Non-pigmented ciliary epithelial cell (primary cell): Measurements from ENCODE around the gene AOC2.
"Not testable (repeated sequence)": the region's sequence is repeated elsewhere in the genome, so short reads cannot be mapped to it uniquely, and the experiment has no call there.

ENCODE experiments used
- DNase-seq: peaks from one replicate; pipeline ENCODE4 v3.0.0-alpha.2; 2010; ENCODE audit warnings: low read depth

The AOC2 gene

DNA sequence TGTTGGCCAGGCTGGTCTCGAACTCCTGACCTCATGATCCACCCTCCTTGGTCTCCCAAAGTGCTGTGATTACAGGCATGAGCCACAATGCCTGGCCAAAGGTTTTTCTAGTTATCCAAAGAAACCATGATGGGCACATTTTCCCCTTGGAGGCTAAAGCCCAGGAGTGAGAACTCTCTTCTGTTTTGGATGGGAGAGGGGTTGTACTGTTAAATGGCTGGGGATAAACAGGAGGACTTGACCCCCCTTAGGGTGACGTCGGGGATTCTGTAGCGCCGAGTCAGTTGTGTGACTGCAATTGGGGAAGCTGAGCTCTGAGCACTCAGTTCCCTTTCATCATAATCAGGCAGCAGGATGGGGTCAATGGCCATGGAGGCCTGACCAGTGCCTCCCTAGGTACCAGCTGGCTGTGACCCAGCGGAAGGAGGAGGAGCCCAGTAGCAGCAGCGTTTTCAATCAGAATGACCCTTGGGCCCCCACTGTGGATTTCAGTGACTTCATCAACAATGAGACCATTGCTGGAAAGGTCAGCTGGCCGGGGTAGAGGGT lies 10.7 kb downstream of the AOC2 start:
- no peak for DNase-seq

DNA sequence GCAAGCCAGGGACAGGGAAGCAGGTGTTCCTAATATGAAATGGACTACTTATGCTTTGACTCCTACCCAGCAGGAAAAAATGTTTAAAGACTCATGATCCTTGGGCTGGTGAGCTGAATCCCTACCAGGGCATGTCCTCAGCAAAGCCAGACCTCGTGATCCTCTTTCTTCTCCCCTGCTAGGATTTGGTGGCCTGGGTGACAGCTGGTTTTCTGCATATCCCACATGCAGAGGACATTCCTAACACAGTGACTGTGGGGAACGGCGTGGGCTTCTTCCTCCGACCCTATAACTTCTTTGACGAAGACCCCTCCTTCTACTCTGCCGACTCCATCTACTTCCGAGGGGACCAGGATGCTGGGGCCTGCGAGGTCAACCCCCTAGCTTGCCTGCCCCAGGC lies 11.7 kb downstream of the AOC2 start:
- not testable (repeated sequence) for DNase-seq

DNA sequence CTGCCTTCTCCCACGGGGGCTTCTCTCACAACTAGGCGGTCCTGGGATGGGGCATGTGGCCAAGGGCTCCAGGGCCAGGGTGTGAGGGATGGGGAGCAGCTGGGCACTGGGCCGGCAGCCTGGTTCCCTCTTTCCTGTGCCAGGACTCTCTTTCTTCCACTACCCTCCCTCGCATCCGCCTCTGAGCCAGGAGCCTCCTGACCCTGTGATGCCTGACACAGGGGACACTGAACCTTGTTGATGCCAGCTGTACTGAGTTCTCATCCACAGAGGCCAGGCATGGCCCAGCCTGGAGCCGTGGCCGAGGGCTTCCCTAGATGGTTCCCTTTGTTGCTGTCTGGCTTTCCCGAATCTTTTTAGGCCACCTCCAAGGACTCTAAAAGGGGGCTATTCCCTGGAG lies 12.1 kb downstream of the AOC2 start:
- DNase-seq: not testable (repeated sequence)

DNA sequence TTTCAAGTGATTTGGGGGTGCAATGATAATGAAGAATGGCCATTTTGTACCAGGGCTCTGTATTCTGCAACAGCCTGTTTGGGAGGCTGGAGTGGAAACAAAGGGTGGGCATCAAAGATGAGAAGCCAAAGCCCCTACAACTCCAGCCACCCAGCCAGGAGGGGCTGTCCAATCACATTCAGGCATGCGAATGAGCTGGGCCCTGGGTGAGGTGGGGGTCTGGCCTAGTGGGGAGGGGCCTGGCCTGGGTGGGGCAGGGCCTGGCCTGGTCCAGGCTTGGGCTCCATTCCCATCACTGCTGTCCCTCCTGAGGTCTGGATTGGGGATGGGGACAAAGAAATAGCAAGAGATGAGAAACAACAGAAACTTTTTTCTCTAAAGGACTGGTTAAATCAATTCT lies 13.0 kb downstream of the AOC2 start:
- DNase-seq: no peak

DNA sequence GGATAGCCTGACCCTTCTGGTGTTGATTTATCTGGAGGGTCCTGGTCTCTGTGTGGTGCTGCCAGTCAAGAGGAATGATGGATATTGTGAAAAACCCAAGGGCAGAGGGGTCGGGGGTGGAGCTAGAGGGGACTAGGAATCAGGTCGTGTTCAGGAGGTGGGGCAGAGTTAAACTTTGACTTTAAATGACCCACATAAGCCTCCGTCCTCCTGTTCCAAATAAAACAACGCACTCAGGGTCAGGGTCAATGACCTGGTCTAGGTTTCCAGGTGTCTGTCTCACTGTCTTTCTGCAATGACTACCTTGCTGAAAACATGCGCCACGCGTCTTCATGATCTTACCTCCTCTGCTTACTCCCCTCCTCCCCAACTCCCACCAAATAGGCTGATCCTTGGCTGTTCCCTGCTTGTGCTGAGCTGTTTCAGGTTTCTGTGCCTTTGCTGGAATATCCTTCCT lies 21.3 kb downstream of the AOC2 start:
- DNase-seq: no peak

DNA sequence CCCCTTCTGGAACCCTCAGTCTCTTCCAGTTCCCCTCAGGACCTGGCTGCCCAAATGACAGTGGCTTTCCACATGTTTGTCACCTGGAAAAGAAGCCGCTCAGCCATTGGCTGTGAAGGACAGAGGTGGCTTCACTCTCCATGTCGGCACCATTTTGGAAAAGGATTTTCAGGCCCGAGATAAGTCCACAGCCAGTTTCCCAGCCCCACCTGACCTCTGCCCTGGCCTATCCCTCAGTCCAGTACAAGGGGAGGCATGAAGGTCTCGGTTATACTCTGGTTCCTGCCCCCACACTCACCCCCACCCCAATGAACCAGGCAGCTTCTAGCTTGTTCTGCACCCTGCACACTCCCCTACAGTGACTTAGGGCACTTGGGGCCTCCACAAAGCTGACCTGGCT lies 21.8 kb downstream of the AOC2 start:
- no peak for DNase-seq

DNA sequence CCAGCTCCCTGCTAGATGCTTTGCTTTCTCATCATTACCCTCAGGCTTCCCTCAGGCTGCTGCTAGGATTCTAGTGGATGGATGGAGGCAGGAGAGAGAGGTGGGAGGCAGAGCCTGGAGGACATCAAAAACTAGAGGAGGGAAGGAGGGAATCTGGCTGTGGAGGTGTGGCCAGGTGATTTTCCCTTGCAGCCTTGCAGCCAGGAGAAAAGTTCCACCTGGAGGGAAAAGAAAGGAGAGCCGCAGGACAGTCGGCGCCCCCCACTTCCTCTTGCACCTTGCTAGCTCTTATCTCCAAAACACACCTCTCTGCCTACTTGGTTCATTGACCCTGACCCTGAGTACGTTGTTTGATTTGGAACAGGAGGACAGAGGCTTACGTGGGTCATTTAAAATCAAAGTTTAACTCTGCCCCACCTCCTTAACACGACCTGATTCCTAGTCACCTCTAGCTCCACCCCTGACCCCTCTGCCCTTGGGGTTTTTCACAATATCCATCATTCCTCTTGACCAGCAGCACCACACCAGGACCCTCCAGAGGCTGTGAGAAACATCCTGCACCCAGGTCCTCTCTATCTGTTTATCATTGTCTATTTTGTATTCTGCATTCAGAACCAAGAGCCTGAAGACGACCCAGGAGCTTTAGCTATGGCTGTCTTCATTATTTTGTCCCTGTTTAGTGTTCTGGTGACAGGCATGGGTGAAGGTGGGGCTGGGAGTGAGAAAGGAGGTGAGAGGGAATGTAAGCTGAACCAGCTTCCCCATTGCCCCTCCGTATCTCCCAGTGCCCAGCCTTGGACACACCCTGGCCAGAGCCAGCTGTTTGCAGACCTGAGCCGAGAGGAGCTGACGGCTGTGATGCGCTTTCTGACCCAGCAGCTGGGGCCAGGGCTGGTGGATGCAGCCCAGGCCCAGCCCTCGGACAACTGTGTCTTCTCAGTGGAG lies 22.5 kb downstream of the AOC2 start:
- no peak for DNase-seq

DNA sequence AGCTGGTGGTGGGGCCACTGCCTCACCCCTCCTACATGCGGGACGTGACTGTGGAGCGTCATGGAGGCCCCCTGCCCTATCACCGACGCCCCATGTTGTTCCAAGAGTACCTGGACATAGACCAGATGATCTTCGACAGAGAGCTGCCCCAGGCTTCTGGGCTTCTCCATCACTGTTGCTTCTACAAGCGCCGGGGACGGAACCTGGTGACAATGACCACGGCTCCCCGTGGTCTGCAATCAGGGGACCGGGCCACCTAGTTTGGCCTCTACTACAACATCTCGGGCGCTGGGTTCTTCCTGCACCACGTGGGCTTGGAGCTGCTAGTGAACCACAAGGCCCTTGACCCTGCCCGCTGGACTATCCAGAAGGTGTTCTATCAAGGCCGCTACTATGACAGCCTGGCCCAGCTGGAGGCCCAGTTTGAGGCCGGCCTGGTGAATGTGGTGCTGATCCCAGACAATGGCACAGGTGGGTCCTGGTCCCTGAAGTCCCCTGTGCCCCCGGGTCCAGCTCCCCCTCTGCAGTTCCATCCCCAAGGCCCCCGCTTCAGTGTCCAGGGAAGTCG lies 23.4 kb downstream of the AOC2 start:
- not testable (repeated sequence) for DNase-seq

DNA sequence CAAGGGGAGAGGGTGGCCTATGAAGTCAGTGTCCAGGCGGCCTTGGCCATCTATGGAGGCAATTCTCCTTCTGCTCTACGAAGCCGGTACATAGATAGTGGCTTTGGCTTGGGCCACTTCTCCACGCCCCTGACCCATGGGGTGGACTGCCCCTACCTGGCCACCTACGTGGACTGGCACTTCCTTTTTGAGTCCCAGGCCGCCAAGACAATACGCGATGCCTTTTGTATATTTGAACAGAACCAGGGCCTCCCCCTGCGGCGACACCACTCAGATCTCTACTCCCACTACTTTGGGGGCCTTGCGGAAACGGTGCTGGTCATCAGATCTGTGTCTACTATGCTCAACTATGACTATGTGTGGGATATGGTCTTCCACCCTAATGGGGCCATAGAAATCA lies 24.0 kb downstream of the AOC2 start:
- DNase-seq: no peak

DNA sequence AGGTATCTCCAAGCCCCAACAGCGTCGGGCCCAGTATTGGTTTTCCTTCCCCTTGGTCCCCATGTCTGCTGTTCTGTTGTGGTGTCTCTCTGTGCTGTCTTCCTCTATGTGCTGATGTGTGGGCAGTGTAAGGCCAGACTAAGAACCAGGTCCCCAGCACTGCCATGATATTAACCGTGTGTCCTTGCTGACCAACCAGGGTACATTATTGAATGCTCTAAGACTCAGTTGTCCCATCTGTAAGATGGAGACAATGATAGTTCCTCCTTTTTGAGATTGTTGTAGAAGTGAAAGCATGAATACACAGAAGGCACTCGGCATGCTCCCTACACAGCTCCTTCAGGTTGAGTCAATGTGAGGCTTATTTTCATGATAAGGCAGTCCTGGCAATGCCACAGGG lies 27.3 kb downstream of the AOC2 start:
- no peak for DNase-seq

DNA sequence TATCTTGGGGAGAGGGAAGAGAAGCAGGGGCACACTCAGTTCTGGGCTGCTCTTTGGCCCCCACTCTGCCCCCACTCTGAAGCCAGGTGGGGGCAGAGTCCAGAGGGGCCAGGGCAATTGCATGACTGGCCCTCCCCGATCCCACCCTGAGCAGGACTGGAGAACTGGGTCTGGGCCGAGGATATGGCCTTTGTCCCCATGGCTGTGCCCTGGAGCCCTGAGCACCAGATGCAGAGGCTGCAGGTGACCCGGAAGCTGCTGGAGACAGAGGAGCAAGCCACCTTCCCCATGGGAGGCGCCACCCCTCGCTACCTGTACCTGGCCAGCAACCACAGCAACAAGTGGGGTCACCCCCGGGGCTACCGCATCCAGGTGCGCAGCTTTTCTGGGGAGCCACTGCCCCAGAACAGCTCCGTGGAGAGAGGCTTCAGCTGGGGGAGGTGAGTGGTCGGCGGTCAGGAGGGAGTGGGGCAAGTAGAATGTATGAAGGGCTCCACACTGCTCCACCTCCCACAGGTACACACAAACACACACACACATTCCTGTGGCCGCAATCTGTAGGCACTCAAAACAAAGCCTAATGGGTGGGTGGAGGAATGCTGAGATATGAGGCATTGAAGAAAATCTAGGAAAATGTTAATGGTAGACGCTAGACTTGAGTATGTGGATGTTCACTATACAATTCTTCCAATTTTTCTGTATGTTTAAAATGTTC lies 28.0 kb downstream of the AOC2 start:
- no peak for DNase-seq

DNA sequence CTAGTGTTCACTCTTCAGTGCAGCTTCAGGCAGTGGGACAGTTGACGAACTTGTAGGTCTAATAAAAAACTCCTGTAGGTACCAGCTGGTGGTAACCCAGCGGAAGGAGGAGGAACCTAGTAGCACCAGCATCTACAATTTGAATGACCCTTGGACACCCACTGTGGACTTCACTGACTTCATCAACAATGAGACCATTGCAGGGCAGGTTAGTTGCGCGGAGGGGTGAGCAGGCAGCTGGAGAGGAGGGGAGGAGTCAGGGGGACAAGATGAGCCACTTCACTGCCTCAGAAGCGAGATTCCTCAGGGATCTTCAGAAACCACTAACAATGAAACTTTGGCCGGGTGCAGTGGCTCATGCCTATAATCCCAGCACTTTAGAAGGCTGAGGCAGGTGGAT lies 28.9 kb downstream of the AOC2 start:
- no peak for DNase-seq

DNA sequence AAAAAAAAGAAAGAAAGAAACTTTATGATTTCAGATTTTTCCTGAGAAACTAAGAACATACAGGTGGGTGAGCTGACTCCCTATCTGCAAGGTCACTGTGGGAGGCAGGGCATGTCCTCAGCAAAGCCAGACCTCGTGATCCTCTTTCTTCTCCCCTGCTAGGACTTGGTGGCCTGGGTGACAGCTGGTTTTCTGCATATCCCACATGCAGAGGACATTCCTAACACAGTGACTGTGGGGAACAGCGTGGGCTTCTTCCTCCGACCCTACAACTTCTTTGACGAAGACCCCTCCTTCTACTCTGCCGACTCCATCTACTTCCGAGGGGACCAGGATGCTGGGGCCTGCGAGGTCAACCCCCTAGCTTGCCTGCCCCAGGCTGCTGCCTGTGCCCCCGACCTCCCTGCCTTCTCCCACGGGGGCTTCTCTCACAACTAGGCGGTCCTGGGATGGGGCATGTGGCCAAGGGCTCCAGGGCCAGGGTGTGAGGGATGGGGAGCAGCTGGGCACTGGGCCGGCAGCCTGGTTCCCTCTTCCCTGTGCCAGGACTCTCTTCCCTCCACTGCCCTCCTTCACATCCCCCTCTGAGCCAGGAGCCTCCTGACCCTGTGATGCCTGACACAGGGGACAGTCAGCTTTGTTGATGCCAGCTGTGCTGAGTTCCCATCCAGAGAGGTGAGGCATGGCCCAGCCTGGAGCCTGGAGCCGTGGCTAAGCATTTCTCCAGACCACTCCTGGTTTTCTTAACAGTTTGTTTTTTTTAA lies 29.7 kb downstream of the AOC2 start:
- not testable (repeated sequence) for DNase-seq

DNA sequence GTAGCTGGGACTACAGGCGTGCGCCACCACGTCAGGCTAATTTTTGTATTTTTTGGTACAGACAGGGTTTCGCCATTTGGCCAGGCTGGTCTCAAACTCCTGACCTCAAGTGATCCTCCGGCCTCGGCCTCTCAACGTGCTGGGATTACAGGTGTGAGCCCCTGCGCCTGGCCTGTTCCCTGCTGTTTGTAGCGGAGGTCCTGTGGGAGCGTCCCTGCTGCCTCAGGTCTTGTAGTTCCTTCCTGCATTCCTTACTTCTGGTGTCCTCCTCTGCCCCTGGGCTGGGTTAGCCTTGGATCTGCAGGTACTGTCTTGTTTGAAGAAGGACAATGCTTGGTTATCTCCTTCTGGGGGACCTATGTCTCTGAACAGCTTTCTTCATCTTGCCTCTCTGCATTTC lies 32.7 kb downstream of the AOC2 start:
- DNase-seq: no peak

DNA sequence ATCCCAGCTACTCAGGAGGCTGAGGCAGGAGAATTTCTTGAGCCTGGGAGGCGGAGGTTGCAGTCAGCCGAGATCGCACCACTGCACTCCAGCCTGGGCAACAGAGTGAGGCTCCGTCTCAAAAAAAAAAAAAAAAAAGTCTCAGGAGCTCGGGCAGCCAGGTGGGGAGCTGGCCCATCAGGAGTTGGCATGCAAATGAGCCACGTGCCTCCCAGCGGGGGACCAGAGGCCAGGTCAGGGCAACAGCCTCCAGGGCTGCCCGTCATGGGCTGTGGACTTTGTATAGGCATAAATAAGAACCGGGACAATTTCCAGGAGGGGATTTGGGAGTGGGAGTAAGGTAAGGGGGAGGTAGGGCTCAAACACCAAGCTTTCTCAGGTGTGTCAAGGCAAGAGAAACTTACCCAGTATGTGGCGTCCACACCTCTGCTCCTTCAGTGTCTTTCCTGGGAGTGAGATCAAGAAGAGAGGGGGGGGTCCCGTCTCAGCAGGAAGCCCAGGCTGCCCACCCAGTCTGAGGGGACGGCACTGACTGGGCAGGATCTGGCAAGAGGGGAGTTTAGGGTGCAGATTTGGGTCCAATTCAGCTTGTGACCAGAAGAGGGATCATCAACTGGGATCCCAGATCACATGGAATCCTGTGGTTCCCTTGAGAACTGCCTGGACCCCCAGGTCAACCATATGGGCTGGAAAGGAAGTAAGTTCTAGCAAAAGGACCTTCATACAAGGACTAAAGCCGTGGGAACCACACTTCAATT lies 33.9 kb downstream of the AOC2 start:
- DNase-seq: no peak

DNA sequence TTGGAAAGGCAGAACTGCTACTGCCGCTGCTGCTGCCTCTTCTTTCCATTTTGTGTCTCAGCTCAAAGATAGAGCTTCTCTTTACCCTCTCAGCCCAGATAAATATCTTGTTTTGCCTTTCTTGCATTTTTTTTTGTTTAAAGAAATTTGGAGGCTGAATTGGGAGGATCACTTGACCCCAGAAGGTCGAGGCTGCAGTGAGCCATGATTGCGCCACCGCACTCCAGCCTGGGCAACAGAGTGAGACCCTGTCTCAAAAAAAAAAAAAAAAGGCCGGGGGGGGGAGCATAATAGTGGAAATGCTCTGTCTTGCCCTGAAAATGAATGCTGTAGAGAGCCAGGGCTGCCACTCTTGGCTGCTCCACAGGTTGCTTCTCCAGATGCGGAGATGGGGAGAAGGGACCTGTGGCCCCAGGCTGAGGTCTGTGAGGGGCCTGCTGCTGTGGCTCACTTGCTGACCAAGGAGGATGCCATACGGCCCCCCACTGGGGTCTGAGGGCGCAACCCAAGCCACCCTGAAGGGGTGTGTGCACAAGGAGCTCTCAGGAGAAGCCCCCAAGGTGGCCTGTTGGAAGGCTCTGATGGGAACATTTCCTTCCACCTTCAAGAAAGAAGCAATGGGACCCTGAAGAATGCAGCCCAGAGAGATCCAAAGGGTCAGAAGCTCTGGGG lies 34.7 kb downstream of the AOC2 start:
- no peak for DNase-seq

DNA sequence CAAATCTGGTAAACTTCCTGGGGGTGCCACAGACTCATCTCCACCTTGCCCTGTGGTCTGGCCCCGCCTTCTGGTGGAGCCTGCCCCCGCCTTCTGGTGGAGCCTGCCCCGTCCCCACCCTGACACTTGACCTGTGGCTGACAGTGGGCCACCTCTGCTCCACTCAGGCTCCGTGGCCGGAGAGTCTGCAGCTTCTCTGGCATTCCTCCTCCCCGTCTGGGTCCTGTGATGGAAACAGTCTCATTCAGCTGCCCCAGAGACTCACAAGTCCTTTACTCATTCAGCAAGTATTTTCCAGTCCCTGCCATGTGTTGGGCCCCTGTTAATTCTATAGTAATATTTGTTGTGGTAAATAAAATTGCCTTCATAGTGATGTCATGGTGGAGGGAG lies 35.2 kb downstream of the AOC2 start:
- no peak for DNase-seq

DNA sequence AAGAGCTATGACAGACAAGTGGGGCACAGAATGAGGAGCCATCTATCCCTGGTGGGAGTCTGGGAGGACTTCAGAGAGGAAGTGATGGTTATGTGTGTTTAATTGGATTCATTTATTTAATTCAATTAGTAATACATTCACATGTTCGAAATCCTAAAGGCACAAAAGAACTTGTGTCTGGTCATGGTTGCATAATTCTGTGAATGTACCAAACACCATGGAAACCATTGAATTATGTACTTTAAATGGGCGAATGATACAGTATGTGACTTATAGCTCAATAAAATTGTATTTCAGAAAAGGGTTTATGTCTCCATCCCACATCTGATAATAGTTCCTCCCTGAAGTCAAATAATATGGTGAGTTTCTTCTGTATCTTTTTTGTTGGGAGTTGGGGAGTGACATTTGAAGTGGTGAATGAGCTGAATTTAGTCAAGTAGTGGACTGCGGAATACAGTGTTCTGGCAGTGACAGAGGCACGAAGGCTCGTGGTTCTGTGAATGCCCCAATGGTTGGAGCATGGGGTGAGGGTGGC lies 36.5 kb downstream of the AOC2 start:
- no peak for DNase-seq

DNA sequence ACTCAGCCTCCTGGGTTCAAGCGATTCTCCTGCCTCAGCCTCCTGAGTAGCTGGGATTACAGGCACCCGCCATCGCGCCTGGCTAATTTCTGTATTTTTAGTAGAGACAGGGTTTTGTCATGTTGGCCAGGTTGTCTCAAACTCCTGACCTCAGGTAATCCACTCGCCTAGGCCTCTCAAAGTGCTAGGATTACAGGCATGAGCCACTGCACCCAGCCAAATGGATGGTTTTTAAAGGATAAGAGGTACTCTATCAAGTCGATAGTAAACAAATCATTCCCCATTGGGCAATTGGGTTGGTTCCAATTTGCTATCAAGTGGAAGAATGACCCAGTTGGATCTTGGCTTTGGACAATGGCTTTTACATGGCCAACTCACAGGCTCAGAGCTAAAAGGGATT lies 37.3 kb downstream of the AOC2 start:
- not testable (repeated sequence) for DNase-seq

DNA sequence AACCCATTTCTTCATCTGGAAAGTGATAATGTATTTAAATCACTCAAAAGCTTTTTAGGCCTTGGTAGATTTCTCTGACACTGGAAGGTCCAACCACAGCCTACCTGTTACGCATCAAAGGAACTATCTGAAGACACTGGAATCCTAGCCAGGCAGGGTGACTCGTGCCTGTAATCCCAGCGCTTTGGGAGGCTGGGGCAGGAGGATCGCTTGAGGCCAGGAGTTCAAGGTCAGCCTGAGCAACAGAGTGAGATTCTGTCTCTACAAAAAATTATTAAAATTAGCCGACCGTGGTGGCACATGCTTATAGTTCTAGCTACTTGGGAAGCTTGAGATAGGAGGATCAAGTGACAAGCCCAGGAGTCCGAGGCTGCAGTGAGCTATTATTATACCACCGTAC lies 37.8 kb downstream of the AOC2 start:
- no peak for DNase-seq
